ENCODE results near the gene PLEKHH3. TPM values are rescaled to one million over a fixed set of nuclear protein-coding genes. Genes with fewer than 3 reads are reported as not detected.

The PLEKHH3 gene
- total RNA-seq, 1 experiment from 2014 or later = 3.8 TPM

DNA sequence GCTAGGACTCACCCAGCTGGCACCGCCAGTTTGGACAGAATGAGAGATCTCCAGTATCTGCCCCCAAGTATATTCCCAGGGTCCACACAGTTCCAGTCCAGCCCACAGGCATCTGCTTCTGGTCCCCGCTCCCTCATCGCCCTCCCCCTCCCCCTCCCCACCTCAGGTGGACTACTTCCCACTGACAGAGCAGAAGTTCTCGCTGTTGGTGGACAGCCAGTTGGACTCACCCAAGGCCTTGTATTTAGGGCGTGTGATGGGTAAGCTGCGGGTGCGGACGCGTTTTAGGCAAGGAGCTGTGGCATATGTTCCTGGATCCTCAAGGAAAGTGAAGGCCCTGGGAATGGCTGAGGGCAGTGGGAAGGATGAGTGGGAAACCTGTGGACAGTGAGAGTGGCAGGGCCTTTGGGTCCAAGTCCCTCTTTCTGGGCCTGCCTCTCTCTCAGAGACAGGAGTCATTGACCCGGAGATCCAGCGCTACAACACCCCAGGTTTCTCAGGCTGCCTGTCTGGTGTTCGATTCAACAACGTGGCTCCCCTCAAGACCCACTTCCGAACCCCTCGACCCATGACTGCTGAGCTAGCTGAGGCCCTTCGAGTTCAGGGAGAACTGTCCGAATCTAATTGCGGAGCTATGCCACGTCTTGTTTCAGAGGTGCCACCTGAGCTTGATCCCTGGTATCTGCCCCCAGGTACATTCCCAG, 20.5 kb upstream of the PLEKHH3 start:
- H3K4me3 ChIP-seq = no peak overlapping the region
- no peak for DNase-seq (ENCODE audit: low read depth in 1 of 2, low spot score in 2 of 2)
- no peaks in the 10 kb centered on the region for H3K9me3 ChIP-seq (replicated peaks)
- no peaks in the 10 kb centered on the region for H3K36me3 ChIP-seq
- H3K27me3 ChIP-seq (replicated peaks) = no peaks in the 10 kb centered on the region
- no peak overlapping the region for H3K27ac ChIP-seq
- no peaks in the 10 kb centered on the region for H3K4me1 ChIP-seq (replicated peaks)

DNA sequence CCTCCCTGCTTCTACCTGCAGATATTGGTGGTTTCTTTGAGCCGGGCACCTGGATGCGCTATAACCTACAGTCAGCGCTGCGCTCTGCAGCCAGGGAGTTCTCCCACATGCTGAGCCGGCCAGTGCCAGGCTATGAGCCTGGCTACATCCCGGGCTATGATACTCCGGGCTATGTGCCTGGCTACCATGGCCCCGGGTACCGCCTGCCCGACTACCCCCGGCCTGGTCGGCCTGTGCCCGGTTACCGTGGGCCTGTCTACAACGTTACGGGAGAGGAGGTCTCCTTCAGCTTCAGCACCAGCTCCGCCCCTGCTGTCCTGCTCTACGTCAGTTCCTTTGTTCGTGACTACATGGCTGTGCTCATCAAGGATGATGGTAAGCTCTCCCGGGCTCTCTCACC, 18.7 kb upstream of the PLEKHH3 start:
- Histone ChIP-seq H3K36me3 (no peaks in the 10 kb centered on the region), H3K4me1 (replicated peaks) (no peaks in the 10 kb centered on the region), H3K4me3 (no peak overlapping the region), H3K27me3 (replicated peaks) (no peaks in the 10 kb centered on the region), H3K27ac (no peak overlapping the region), H3K9me3 (replicated peaks) (no peaks in the 10 kb centered on the region)
- no peak for DNase-seq (ENCODE audit: low read depth in 1 of 2, low spot score in 2 of 2)

DNA sequence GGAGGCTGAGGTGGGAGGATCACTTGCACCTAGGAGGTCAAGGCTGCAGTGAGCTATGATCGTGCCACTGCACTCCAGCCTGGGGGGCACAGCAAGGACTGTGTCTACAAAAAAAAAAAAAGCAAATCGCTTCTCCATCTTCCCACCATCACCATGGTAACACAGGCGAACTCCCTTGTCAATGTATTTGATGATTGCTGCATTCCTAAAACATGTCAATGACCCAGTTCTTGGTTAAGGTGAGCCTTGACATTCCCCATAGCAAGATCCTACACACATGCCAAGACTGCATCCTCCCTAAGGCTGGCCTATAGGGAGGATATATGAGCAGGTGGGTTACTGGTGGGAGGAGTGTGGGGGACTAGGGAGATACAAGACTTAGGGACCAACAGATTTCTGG, 17.7 kb upstream of the PLEKHH3 start:
- Histone ChIP-seq H3K4me3 (no peak overlapping the region), H3K9me3 (replicated peaks) (no peaks in the 10 kb centered on the region), H3K27ac (no peak overlapping the region), H3K27me3 (replicated peaks) (no peaks in the 10 kb centered on the region), H3K4me1 (replicated peaks) (no peaks in the 10 kb centered on the region), H3K36me3 (no peaks in the 10 kb centered on the region)
- no peak for DNase-seq (ENCODE audit: low read depth in 1 of 2, low spot score in 2 of 2)

DNA sequence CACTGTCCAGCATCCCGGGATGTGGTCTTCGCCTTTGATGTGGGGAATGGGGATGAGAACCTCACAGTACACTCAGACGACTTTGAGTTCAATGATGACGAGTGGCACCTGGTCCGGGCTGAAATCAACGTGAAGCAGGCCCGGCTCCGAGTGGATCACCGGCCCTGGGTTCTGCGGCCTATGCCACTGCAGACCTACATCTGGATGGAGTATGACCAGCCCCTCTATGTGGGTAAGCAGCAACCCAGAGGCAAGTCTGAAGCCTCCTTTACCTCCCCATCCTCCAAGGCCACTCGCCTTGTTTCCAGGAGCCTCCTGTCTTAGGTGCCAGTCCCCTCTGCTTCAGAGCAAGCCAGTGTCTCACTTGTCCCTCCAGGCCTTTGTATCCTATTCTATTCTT, 15.7 kb upstream of the PLEKHH3 start:
- H3K9me3 ChIP-seq (replicated peaks) = no peaks in the 10 kb centered on the region
- H3K4me1 ChIP-seq (replicated peaks) = no peaks in the 10 kb centered on the region
- H3K27ac ChIP-seq = no peak overlapping the region
- H3K27me3 ChIP-seq (replicated peaks) = no peaks in the 10 kb centered on the region
- no peak overlapping the region for H3K4me3 ChIP-seq
- no peak for DNase-seq (ENCODE audit: low read depth in 1 of 2, low spot score in 2 of 2)
- H3K36me3 ChIP-seq = no peaks in the 10 kb centered on the region

DNA sequence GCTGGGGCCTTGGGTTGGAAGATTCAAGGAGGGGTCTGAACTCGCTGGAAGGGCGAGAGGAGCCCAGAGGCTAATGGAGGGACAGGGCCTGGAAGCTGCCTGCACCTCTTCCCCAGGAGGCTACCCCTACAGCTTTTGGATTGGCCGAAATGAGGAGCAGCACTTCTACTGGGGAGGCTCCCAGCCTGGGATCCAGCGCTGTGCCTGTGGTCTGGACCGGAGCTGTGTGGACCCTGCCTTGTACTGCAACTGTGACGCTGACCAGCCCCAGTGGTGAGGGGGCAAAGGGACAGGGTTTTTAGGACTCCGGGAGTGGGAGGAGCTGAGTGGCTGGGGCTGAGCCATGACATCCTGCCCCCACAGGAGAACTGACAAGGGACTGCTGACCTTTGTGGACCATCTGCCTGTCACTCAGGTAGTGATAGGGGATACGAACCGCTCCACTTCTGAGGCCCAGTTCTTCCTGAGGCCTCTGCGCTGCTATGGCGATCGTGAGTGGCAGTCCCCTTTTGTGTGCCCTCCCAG, 14.3 kb upstream of the PLEKHH3 start:
- Histone ChIP-seq H3K9me3 (replicated peaks) (no peaks in the 10 kb centered on the region), H3K36me3 (no peaks in the 10 kb centered on the region), H3K4me1 (replicated peaks) (no peaks in the 10 kb centered on the region), H3K27ac (no peak overlapping the region), H3K27me3 (replicated peaks) (no peaks in the 10 kb centered on the region), H3K4me3 (no peak overlapping the region)
- DNase-seq (ENCODE audit: low read depth in 1 of 2, low spot score in 2 of 2) = no peak

DNA sequence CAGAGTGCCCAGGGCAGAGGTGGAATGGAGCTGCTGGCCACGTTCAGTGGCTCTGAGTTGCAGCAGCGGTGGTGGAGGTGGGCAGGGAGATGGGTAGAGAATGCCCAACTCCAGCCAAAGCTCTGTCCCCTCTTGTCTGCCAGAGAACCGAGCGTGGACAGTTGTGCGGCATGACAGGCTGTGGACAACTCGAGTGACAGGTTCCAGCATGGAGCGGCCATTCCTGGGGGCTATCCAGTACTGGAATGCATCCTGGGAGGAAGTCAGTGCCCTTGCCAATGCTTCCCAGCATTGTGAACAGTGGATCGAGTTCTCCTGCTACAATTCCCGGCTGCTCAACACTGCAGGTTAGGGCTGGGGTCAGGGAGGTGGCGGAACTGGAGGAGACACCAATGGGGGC, 13.8 kb upstream of the PLEKHH3 start:
- no peak for DNase-seq (ENCODE audit: low read depth in 1 of 2, low spot score in 2 of 2)
- no peaks in the 10 kb centered on the region for H3K9me3 ChIP-seq (replicated peaks)
- H3K4me1 ChIP-seq (replicated peaks) = no peaks in the 10 kb centered on the region
- H3K27ac ChIP-seq = no peak overlapping the region
- H3K27me3 ChIP-seq (replicated peaks) = no peaks in the 10 kb centered on the region
- no peak overlapping the region for H3K4me3 ChIP-seq
- no peaks in the 10 kb centered on the region for H3K36me3 ChIP-seq

DNA sequence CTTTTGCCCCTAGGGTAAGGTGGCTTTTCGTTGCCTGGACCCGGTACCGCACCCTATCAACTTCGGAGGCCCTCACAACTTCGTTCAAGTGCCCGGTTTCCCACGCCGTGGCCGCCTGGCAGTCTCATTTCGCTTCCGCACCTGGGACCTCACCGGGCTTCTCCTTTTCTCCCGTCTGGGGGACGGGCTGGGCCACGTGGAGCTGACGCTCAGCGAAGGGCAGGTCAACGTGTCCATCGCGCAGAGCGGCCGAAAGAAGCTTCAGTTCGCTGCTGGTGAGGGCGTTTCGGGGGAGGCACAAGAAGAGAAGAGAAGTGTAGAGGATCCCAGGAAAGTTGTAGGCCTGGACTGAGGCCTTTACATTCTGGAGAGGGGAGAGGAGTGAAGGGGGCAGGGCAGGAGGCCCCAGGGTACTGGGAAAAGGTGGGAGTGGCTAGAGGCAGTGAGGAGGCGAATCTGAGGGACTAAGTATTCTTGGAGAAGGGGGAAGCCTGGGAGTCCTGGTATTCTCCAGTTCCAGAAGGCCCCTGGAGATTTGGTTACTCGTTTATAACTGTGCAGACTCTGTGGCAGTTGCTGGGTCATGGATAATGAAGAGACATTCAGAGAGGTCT, 11.0 kb upstream of the PLEKHH3 start:
- Histone ChIP-seq H3K27me3 (replicated peaks) (no peaks in the 10 kb centered on the region), H3K36me3 (no peaks in the 10 kb centered on the region), H3K9me3 (replicated peaks) (no peaks in the 10 kb centered on the region), H3K4me3 (no peak overlapping the region), H3K4me1 (replicated peaks) (no peaks in the 10 kb centered on the region; the same call in none of the 2 replicates), H3K27ac (no peak overlapping the region)
- DNase-seq (ENCODE audit: low read depth in 1 of 2, low spot score in 2 of 2) = no peak

DNA sequence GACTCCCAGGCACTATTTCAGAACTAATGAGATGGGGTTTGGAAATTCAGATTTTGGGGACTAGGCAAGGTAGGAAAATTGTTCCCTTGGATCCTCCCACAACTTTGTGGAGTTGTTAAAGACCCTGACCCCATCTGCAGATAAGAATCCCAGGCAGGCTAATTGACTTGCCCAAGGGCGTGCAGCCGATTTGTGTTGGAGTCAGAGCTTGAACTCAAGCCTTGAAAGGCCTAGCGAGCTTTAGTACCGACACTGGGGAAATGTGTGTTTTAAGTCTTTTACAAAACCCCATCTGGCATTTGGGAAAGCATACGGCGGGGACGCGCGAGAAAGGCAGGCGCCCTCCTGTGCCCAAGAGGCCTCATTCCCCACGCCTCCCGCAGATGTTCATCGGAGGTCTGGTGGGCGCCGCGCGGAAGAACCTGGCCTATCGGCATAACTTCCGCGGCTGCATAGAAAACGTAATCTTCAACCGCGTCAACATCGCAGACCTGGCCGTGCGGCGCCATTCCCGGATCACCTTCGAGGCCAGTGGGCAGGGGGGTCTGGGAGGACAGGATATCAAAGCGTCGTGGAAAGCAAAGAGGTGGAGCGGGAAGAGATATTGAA, 9.8 kb upstream of the PLEKHH3 start:
- H3K27ac ChIP-seq = no peak overlapping the region
- H3K4me1 ChIP-seq (replicated peaks) = peaks cover 4% of the 10 kb centered on the region
- no peaks in the 10 kb centered on the region for H3K9me3 ChIP-seq (replicated peaks)
- no peak for DNase-seq (ENCODE audit: low read depth in 1 of 2, low spot score in 2 of 2)
- no peak overlapping the region for H3K4me3 ChIP-seq
- H3K36me3 ChIP-seq = no peaks in the 10 kb centered on the region
- no peaks in the 10 kb centered on the region for H3K27me3 ChIP-seq (replicated peaks)

DNA sequence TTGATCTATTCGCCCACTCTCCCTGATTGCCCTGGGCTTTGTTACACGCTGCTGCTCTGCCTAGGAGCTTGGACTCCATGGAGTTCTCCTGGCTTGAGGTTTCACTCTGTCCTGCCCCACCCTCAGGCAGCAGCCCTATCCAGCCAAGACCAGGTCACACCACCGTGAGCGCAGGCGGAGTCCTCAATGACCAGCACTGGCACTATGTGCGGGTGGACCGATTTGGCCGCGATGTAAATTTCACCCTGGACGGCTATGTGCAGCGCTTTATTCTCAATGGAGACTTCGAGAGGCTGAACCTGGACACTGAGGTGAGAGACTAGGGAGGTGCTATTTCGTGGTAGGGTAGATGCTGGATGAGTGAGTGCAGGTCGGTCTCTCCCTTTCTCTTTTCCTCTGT, 9.0 kb upstream of the PLEKHH3 start:
- no peaks in the 10 kb centered on the region for H3K27me3 ChIP-seq (replicated peaks)
- H3K9me3 ChIP-seq (replicated peaks) = no peaks in the 10 kb centered on the region
- H3K4me3 ChIP-seq = no peak overlapping the region
- no peak overlapping the region for H3K27ac ChIP-seq
- no peaks in the 10 kb centered on the region for H3K36me3 ChIP-seq
- H3K4me1 ChIP-seq (replicated peaks) = peaks cover 4% of the 10 kb centered on the region
- no peak for DNase-seq (ENCODE audit: low read depth in 1 of 2, low spot score in 2 of 2)

DNA sequence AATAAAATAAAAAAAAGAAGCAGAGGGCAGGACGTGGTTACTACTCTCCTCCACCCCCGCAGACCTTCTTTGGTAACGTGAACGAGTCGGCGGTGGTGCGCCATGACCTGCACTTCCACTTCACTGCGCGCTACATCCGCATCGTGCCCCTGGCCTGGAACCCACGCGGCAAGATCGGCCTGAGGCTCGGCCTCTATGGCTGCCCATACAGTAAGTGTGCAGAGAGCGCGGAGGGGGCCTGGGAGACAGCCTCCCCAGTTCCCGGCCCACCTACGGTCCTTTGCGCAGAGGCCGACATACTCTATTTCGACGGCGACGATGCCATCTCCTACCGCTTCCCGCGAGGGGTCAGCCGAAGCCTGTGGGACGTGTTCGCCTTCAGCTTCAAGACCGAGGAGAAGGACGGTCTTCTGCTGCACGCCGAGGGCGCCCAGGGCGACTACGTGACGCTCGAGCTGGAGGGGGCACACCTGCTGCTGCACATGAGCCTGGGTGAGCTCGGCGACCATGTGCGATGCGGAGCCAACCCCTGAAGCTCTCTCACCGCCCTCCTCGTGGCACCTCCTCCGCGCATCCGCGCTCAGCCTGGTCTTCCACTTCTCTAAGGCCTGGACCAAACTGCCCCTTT, 8.2 kb upstream of the PLEKHH3 start:
- Histone ChIP-seq H3K4me3 (no peak overlapping the region), H3K9me3 (replicated peaks) (no peaks in the 10 kb centered on the region), H3K36me3 (no peaks in the 10 kb centered on the region), H3K4me1 (replicated peaks) (peaks cover 7% of the 10 kb centered on the region), H3K27ac (no peak overlapping the region), H3K27me3 (replicated peaks) (no peaks in the 10 kb centered on the region)
- no peak for DNase-seq (ENCODE audit: low read depth in 1 of 2, low spot score in 2 of 2)

DNA sequence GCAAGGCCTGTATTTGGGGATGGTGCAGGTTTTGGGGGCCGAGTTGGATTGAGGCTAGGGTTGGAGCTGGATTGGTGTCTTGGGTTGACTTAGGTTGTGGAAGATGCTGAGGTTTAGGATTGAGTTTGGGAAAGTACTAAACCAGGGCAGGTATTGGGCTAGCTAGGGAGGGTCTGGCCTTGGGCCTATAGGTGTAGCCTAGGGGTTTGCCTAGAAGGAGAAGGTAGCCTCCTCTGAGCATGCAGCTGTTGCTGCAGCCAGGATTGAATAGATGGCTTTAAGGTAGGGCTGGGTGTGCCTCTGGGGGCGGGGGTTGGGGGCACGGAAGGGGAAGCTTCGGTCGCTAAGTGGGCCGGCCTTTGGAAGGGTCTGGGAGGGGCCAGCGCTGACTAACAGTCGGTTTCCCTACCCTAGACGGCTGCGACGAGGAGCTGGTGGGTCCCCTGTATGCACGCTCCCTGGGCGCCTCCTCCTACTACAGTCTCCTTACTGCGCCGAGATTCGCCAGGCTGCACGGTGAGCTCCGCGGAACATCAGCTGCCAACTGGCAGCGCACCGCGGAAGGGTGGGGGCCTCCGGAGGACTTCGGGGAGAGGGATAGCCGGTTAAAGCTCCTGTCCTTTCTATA, 6.7 kb upstream of the PLEKHH3 start:
- no peak for DNase-seq (ENCODE audit: low read depth in 1 of 2, low spot score in 2 of 2)
- H3K9me3 ChIP-seq (replicated peaks) = no peaks in the 10 kb centered on the region
- H3K27ac ChIP-seq = no peak overlapping the region
- H3K27me3 ChIP-seq (replicated peaks) = no peaks in the 10 kb centered on the region
- H3K4me3 ChIP-seq = no peak overlapping the region
- peaks cover 22% of the 10 kb centered on the region for H3K4me1 ChIP-seq (replicated peaks)
- H3K36me3 ChIP-seq = no peaks in the 10 kb centered on the region

DNA sequence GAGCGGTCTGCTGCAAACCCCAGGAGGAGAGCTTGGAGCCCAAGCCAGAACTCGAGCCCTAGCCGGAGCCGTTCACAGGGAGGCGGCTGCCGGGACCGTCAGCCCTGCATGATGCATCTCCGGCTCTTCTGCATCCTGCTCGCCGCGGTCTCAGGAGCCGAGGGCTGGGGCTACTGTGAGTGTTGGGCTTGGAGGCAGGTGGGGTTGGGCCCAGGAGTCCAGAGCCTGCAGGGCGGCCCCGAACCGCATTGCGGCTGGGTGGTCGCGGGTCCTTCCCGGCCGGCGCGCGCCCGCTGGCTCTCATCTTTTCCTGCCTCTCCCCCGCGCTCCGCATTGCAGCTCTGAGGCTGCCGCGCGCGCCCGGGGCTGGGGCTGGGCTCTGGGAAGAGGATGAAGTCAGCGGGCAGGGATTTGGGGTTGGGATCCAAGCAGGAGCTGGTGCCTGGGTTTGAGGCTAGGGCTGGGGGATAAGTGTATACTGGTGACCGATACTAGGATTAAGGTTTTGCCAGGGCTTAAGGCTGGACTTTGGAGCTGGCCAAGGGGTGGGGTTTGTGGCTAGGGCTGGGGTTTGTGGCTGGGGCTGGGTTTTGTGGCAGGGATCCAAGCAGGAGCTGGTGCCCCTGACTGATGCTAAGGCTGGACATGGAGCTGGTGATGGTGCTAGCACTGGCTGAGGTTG, 6.1 kb upstream of the PLEKHH3 start:
- Histone ChIP-seq H3K27me3 (replicated peaks) (no peaks in the 10 kb centered on the region), H3K36me3 (no peaks in the 10 kb centered on the region), H3K4me1 (replicated peaks) (peaks cover 26% of the 10 kb centered on the region), H3K27ac (no peak overlapping the region), H3K9me3 (replicated peaks) (no peaks in the 10 kb centered on the region), H3K4me3 (peak overlapping the region; percentile 37)
- DNase-seq (ENCODE audit: low read depth in 1 of 2, low spot score in 2 of 2) = peak in 1 of 2 experiments; percentile 51

DNA sequence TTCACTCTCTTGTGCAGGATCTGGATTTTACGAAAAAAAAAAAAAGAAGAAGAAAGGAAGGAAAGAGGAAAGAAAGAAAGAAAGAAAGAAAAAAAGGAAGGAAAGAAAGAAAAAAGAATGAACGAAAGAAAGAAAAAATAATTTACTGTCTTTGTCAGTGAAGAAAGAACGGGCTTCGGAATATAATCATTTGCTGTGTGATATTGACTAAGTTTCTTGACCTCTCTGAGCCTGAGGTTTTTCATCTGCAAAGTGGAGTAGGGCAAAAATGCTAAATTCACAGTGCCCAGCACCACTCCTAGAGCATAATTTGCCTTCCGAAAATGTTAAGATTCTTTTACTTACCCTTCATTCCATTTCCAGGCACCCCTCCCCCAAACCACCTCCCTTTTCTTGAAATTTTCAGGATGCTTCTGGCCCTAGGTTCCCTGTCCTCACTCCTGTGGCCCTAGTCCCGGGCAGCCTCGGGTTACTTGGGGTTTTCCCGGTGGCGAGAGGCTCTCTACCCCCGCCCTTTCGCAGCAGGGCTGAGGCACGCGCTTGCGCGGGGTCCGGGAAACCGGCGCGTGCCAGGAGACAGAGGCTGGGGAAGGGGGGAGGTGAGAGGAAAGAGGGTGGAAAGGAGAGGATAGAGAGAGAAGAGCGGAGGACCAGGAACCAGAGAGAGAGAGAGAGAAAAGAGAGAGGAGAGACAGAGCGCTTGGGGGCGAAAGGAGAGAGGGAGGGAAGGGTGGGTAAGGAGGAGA, 5.4 kb upstream of the PLEKHH3 start, which contains the start of gene CNTNAP1:
TSS of gene CNTNAP1 (plus strand) at position 556 of the 746 bp plus-strand sequence. CDS start 299 bp downstream, outside the sequence.
- Histone ChIP-seq H3K27me3 (replicated peaks) (no peaks in the 10 kb centered on the region), H3K4me3 (peak within 1 kb of the TSS; percentile 37), H3K36me3 (no peaks in the 10 kb centered on the region), H3K4me1 (replicated peaks) (peaks cover 33% of the 10 kb centered on the region), H3K9me3 (replicated peaks) (no peaks in the 10 kb centered on the region), H3K27ac (no peak within 1 kb of the TSS)
- peak; percentile 52 to 63 for DNase-seq (ENCODE audit: low read depth in 1 of 2, low spot score in 2 of 2)

Data from SJSA1 (cell line).